GM12872 (cell line): ENCODE results near the gene FUCA2.

Experiments used
- CTCF ChIP-seq: IDR thresholded peaks from 3 replicates; pipeline ENCODE4 v1.5.1; 2011; ENCODE audit warnings: low read depth, mild to moderate bottlenecking, low read length, moderate library complexity; ENCODE audit not compliant: insufficient read depth

The FUCA2 gene

GRCh38 chr6:143510991-143511891 lies at the start of gene FUCA2:
FUCA2 (minus strand) TSS chr6:143511720; CDS start chr6:143511634, 86 bp downstream.
- no peak for TF ChIP-seq CTCF

DNA sequence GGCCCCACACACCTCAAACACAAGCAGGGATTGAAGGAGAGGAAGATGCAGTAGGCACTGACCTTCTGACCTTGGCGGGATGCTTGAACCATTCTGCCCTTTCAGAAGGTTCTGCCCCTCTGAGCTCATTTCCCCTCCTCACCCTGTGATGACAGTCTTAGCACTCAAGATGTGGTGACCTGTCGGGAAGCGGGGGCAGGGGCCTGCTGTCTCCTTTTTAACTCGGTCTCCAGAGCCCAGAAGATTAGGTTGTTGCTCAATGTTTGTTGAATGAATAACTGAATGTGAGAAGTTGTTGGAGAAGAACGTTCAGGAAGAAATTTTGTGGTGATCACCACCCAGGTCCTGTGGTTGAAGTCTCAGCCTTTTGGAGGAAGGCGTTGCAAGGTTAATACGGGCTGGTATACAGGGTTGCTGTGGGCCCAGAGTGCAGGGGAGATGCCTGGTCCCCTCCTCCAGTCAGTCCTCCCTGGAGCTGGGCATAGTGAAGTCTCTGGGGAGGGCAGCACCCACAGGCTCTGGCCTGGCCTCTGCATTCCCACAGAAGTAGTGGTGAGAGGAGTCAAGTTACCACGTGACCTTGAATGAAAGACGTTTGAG lies 49.7 kb upstream of the FUCA2 start:
- TF ChIP-seq CTCF, result no peak

DNA sequence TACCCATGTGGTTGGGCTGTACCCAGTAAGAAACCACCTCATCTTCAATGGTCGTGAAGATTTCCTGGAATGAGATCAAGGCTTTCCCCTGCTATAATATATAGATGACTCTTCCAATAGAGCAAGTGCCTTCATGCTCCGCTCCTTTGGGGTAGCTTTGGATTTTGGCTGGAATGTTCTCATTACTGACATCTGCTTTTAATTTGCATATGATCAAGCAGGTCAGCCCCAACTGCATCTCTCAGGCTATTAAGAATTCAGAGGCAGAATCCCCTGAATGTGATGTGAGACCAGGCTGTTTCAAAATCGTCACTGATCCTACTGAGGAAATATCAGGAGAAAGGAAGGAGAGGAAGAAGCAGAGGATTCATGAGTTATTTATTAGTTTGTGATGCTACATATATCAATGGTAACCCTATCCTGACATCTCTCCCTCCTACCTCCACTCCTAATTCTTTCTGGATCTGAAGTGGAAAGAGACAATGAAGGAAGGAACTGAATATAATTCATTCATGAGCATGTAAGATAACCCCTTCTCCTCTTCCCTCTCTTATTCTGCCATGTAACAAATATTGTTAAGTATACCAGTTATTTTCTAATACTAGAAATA lies 47.6 kb upstream of the FUCA2 start:
- no peak for TF ChIP-seq CTCF

DNA sequence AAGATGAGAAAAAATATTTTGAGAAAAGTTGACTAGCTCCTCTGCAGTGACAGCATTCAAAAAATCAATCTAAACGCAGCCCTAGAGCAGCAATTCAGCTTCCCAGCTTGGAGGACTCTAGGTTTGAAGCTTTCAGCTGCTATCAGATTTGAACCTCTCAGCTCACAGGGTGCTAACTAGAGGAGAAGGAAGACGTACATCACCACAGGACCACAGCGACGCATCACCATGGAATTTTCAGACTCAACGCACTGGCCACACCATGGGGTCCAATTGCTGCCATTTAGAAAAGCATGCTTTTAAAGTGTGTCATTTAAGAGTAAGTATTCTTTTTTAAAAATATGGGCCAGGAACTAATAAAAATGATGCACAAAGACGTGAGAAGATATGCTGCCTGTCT lies 45.0 kb upstream of the FUCA2 start:
- TF ChIP-seq CTCF, result no peak

GRCh38 chr6:143555582-143555981 lies 44.1 kb upstream of the FUCA2 start:
- TF ChIP-seq CTCF, result no peak

DNA sequence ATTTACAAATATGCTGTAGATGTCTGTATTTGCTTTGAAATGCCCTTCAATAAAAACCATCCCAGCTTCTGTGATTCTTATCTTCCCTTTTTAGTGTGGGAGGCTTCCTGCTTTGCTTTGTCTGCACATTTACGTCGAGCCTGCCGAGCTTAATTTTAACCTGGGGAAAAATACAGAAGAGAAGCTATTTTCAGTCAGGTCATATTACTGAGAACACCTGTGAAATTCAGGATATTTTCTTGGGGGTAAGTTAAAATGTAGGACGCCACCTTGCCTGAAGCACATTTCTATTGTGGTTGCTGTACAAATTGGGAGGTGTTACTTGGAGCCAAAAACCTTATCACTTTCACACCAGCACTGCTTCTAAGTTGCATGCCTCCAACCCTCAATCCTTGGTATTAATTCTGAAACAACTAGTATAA lies 43.6 kb upstream of the FUCA2 start:
- no peak for TF ChIP-seq CTCF

GRCh38 chr6:143553337-143553736 lies 41.8 kb upstream of the FUCA2 start:
- TF ChIP-seq CTCF, result no peak
